Measurements from ENCODE around the gene TXNRD3.

GRCh38 chr3:126604691-126605090, 50.2 kb downstream of the TXNRD3 start:
- TF ChIP-seq CTCF (optimal IDR thresholded peaks at IDR 0.05 in 1 of 3, IDR thresholded peaks at IDR 0.05 in 1 of 3, conservative IDR thresholded peaks at IDR 0.05 in 1 of 3; ENCODE audit: extremely low read depth in 1 of 3, insufficient read depth in 2 of 3, low read length in 3 of 3) = no peak
- no peak for TF ChIP-seq EZH2 (IDR thresholded peaks at IDR 0.05; ENCODE audit: low read length)

All from keratinocyte (primary cell).